GM20000 (cell line): ENCODE results near the gene FAU.

Experiments used
- DNase-seq: peaks from one replicate; pipeline ENCODE4 v3.0.0; 2012; ENCODE audit warnings: low spot score
- TF ChIP-seq, protein P1 (sequence below): IDR thresholded peaks from 2 replicates; pipeline ENCODE4 v1.5.1; 2012; ENCODE audit warnings: mild to moderate bottlenecking, control low read depth; ENCODE audit errors: extremely low read depth, missing control alignments

The FAU gene

DNA sequence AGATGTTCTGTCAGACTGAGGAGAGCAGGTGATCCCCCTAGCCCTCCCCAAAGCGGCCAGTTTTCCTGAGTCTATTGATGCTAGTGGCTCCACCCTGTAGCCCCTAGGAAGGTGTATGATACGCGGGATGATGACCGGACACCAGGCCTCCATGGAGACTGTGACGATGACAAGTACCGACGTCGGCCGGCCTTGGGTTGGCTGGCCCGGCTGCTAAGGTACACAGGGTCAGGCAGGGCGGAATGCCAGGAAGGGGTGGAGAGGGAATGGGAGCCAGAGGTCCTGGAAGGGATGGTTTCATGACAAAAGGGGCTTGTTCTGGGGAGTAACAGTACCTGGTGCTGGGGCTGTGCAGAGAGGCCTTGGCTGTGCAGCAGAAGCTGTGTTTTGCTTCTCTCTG, 34.7 kb downstream of the FAU start:
- DNase-seq = no peak
- TF ChIP-seq, protein P1, sequence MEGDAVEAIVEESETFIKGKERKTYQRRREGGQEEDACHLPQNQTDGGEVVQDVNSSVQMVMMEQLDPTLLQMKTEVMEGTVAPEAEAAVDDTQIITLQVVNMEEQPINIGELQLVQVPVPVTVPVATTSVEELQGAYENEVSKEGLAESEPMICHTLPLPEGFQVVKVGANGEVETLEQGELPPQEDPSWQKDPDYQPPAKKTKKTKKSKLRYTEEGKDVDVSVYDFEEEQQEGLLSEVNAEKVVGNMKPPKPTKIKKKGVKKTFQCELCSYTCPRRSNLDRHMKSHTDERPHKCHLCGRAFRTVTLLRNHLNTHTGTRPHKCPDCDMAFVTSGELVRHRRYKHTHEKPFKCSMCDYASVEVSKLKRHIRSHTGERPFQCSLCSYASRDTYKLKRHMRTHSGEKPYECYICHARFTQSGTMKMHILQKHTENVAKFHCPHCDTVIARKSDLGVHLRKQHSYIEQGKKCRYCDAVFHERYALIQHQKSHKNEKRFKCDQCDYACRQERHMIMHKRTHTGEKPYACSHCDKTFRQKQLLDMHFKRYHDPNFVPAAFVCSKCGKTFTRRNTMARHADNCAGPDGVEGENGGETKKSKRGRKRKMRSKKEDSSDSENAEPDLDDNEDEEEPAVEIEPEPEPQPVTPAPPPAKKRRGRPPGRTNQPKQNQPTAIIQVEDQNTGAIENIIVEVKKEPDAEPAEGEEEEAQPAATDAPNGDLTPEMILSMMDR = no peak

DNA sequence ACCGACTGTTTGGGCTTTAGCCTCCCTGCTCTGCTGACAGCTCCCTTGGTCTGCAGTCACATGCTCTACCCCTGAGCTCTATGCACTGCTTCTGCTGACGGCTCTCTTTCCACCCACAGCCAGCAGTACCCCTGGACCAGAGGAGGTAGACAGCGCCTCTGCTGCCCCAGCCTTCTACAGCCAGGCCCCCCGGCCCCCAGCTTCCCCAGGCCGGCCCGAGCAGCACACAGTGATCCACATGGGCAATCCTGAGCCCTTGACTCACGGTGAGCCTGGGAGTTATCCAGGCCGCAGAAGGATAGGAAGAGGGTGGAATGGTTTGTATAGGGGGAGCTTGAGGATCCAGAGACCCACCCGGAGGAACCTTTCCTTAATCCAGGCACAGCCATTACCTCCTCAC, 35.1 kb downstream of the FAU start:
- no peak for DNase-seq
- TF ChIP-seq, protein P1 = no peak

DNA sequence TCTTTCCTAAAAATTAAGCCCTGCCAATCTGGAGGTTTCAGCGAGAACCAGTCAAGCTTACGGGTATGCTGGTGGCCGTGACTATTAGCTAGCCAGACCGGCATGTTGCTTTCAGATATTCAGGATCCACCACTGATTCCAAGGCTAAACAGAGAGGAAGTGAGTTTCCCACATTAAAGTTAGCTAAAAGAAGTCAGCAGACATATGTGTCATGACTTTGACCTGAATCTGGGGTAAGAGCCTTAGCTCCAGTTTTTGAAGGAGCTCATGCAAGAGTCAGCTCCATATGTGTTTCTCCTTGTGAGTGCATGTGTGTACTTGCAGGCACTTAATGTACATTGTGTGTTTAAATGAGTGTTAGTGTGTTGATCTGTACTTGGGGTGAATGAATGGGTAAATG, 36.5 kb downstream of the FAU start:
- TF ChIP-seq, protein P1 = no peak
- no peak for DNase-seq

DNA sequence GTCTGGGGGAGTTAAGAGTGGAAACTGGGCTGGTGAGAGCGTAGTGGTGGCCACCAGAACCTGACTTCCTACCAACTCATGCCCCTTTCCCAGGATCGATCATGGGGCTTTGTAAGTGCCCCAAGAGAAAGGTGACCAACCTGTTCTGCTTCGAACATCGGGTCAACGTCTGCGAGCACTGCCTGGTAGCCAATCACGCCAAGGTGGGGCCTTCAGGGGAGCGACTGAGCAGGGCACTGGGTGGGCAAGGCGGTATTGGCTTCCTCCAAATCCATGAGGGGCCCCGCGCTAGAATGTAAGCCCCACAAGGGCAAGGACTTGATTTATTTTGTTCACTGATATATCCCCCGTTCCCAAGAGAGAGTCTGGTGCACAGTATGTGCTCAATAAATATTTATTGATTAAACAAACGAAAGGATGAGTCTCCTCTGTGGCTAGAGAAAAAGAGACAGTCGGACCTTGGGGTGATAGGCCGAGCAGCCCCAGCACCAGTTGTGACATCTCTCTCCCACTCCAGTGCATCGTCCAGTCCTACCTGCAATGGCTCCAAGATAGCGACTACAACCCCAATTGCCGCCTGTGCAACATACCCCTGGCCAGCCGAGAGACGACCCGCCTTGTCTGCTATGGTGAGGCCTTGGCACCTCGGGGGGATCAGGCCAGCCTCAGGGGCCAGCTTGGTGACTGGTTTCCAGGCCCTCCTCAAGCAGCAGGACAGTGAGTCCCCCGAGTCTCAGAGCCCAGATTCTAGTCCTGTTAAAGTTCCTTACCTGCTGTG, 37.1 kb downstream of the FAU start:
- TF ChIP-seq, protein P1 = no peak
- no peak for DNase-seq

DNA sequence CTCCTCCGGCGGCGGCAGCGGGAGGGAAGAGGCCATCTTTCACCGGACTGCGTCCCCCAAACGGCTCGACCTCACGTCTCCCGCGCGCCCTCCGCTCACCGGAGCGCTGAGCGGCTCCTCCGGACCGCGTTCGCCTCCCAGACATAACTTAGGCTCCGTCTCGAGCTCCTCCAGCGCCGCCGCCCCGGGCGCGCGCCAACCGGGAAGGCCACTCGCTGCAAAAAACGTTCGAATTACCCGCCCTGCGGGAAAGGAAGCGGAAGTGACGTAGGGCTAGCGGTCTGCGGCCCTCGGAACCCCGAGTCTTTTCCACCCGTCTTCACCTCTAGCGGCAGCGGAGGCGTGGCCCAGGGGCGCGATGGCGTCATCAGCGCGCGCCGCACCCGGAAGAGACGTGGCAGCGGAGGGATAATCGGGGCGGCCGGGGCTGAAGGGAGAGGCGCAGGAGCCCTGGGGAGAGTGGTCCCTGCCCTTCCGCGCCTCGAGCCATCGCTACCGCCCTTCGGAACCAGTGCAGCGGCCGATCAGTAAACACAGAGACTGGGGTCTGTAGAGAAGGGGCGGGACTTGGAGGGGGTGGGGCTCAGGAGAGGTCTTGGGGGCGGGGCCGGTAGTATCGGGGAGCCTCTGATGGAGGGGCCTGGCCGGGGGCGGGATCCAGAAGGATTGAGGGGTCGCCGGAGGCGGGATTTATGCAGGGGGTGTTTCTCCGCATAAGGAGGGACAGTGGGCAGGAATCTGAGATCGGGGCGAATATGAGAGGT, 37.9 kb downstream of the FAU start, which contains the start of the genes CDCA5 and ZFPL1:
TSS of gene CDCA5 (minus strand) at position 207 of the 764 bp plus-strand sequence. CDS start at position 145, 62 bp downstream.
TSS of gene ZFPL1 (plus strand) at position 389 of the 764 bp plus-strand sequence. CDS start 477 bp downstream, outside the sequence.
- DNase-seq = peak; percentile 98
- TF ChIP-seq, protein P1 = no peak

DNA sequence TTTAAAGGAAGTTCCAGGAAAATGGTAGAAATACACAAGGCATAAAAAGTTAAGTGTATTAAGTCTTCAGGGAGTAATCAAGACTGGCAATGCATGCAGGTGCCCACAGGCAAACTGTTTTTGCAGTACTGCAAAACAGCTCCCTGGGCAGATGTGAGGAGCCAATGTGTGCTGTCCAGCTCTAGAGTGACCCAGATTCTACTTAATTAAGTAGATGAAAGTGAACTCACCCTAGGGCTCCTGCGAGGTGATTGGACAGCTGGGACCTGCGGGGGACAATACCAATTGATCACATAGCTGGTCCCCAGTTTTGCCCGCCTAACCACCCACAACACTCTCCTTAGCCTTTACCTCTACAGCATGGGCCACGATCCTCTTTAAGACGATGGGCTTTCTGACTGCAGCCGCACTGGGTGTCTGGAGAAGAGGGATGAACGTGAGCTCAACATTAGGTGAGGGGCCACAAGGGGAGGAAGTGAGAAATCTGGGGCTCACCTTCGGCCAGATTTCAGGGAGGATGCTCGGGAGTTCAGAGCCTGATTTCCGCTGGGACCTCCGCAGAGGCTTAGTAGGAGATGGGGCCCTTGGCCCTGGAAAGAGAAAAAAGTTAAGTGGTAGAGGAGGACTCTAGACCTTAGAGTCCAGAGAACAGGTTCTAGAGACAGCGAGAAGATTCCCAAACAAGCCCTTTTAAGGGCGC, 38.6 kb downstream of the FAU start:
- DNase-seq = no peak
- TF ChIP-seq, protein P1 = no peak

DNA sequence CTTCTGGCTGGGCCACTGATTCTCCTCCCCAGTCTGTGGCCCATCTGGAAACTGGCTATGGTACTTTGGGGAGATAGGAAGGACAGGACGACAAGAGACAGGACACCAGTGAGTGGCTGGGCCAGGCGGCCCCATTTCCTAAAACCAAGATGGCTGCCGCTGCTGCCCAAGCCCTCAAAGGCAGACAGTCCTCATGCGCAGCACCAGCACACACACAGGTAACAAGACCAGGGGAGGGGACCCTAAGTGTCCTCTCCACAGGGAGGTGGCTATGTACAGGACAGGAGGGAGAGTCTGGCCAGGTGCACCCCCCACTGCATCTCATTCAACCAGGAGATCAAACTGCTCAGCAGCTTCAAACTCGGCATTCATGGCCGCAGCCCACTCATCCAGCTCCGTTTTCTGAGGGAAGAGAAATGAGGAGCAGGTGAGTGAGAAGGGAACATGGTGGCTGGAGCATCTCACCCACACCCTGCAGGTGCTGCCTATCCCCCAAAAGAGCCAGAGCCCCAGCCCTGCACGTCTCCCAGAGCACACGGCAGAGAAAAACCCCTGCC, 43.1 kb downstream of the FAU start:
- DNase-seq = no peak

More for the DNA sequence above, 43.1 kb downstream of the FAU start:
- TF ChIP-seq, protein P1 = no peak
